Right ventricle myocardium inferior (tissue), 1 donor: ENCODE measurements around the gene MRPL17. TPM values are rescaled to one million over a fixed set of nuclear protein-coding genes. Genes with fewer than 3 reads are reported as not detected.

Experiments
- ATAC-seq: fragments of 200-7000 bp; cut with Tn5 transposase; one replicate; pipeline ENCODE4 v1.9.1; 2020; ENCODE audit warnings: mild to moderate bottlenecking, moderate library complexity
- DNase-seq: peaks from one replicate; pipeline ENCODE4 v3.0.0; 2021; ENCODE audit errors: missing footprints
- intact Hi-C: fragments of 100-400 bp; cut with DNase I; formaldehyde crosslinking; loops from one replicate; pipeline ENCODE4 v1.11.0; 2022
- total RNA-seq: library from RNA; stranded (reverse); fragmentation: NEBNext Ultra II Directional; extraction: Animal tissue kit (Norgen Biotek cat#: 25700); gene quantifications from one replicate; pipeline ENCODE4 v1.2.1, GENCODE V29; 2021
- donor health status: DM: no; HTN: yes; CAD: no; lungs with severe emphysema.

The MRPL17 gene
- total RNA-seq, 1 donor from 2014 or later, result 44.8 TPM

- no peak for DNase-seq
Observed at GRCh38 chr11:6640985-6641701, 42.0 kb downstream of the MRPL17 start.

GRCh38 chr11:6640036-6640984 lies 42.8 kb downstream of the MRPL17 start:
- ATAC-seq, result no peak
- intact Hi-C loops, result no loop called here
- no peak for DNase-seq

More at GRCh38 chr11:6640985-6641701, 42.0 kb downstream of the MRPL17 start:
- no peak for ATAC-seq
- intact Hi-C loops, result no loop called here

DNA sequence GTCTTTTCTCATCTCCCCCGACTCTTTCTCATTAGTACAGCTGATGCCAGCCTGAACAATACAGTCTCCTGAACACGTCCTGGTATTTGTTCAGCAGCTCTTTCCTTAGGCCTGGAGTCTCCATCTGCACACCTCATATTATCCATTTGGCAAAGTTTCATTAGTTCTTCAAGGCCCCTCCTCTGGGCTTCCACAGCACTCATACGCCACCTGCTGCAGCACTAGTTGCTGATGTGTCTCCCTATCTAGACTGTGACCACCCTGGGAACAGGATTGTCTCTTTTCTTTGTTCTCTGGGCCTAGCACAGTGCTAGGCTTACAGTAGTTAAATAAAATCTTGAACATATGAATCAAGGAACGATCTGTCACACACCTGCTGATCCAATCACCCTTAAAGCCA lies 44.7 kb downstream of the MRPL17 start:
- ATAC-seq, result no peak
- intact Hi-C loops, result no loop called here
- DNase-seq, result no peak

DNA sequence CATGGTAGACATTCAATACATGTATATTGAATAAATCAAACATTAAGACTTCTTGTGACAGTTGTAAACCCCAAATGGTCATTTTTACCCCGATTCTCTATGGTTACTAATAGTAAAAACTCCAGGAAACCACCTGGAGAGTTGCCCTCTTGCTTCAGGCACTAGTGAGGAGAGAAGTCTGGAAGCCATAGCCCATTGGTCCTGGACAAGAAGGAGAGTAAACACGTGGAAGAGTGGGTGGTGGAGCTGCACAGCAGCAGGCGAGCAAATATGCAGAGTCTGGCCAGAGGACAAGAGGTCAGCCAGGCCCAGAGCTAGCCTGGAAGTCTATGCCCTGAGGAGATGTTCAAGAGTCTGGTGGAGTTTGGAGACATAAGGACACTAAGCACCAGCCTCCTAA lies 45.3 kb downstream of the MRPL17 start:
- intact Hi-C loops, result no loop called here
- DNase-seq, result no peak
- ATAC-seq, result peak; percentile 67

GRCh38 chr11:6636480-6636879 lies 46.7 kb downstream of the MRPL17 start:
- intact Hi-C loops, result no loop called here

DNA sequence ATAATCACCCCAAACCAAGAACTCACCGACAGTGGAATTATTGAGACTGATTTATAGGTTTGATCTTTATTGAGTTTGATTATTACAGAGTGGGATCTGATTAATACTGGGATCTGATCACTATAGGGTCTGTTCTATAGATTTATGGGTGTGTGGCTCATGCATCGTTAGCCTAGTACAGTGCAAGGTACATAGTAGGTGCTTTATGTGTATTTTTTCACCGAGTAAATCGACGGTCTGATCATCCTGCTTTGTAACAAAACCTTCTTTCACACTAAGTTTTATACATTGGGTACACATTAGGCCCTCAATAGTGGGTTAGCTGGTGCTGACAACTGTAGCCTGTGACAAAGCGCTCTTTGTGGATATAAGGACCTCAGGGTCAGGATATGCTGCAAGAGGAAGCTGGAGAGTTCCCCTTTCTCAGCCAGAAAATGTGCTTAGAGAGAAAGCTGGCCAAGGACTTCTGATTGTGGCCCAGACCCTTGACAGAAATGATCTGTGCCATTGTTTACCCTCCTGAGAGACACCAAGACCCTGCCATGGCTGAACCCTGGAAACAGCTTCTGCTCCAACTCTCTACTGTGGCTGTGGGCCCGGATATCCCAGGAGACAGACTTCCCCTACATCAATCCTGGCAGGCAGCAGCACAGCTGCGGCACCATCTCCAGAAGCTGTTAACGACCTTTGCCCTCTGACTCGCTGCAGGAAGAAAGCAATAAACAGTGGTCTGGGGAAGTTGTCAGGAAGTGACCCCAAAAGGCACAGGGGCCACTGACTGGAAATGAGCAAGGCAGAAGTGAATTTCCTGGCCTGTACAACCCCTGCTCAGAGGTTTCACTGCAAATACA lies 47.8 kb downstream of the MRPL17 start:
- ATAC-seq (peak; percentile 82), DNase-seq (peak; percentile 88)
- intact Hi-C loops, result loop anchor here (1.0 kb wide), 1 partner anchor 15 kb away; no protein-coding TSS in a partner anchor

More at GRCh38 chr11:6636480-6636879, 46.7 kb downstream of the MRPL17 start:
- ATAC-seq (no peak), DNase-seq (no peak)

DNA sequence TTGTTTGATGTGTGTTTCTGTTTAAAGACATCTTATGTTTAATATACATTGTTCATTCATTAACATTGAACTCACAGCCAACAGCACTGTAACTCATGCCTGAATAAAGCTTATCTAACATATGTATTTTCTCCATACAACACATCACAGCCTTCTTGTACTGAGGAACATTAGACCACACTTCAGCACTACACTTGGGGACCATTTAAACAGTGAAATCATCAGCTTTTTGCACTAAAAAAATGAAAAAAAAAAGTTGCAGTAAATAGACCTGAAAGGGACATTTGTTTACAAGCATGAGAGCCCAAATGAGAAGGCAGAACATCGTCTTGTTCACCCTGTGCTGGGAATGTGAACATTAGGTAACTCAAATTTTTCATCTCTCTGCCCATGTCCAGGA lies 48.6 kb downstream of the MRPL17 start:
- ATAC-seq (no peak), DNase-seq (no peak)
- intact Hi-C loops, result no loop called here

- DNase-seq, result peak; percentile 83
- ATAC-seq, result peak; percentile 23
- intact Hi-C loops, result no loop called here
Observed at GRCh38 chr11:6633422-6634408, 49.4 kb downstream of the MRPL17 start.

DNA sequence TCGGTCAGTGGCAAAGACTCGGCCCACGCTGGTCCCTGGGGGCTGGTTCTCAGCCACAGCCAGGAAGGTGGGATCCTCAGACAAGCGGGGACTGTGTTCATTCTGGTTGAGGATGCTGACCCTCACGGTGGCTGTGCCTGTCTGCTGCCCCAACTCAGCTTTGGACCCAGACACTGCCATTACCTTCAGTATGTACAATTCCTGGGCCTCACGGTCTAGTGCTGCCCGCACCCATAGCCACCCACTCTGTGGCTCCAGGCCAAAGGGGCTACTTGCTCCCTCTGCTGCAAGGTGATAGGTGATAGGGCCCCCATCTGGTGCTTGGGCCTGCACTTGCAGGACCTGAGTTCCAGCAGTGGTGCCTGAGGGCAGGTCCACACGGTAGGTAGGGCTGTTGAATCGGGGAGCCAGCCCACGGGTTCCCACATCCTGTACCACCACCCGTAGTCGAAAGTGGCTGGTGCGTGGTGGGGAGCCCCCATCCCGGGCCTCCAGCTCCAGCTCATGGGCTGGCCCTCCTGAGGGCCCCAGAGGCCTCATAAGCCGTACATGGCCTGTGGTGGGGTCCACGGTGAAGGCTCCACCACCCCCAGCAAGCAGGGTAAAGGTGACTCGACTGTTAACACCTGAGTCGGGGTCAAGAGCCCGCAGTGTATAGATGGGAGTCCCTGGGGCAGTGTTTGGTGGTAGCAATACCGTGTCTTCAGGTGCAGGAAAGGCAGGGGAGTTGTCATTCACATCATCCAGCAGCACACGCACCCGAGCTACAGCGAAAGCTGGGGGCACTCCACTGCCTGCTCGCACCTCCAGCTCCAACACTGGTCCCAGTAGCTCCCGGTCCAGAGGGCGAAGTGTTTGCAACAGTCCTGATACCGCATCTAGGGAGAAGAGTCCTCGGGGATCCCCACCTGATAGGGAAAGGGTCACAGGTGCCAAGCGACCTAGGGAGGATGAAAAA lies 50.7 kb downstream of the MRPL17 start:
- DNase-seq, result no peak

GRCh38 chr11:6631361-6631890 lies 51.7 kb downstream of the MRPL17 start:
- ATAC-seq, result no peak
- intact Hi-C loops, result no loop called here
- no peak for DNase-seq

More for the DNA sequence above, 50.7 kb downstream of the MRPL17 start:
- no peak for ATAC-seq
- intact Hi-C loops, result no loop called here

- intact Hi-C loops, result no loop called here
- ATAC-seq (no peak), DNase-seq (no peak)
Observed at GRCh38 chr11:6630632-6631291, 52.4 kb downstream of the MRPL17 start.

Other genes starting within 250 kb of the MRPL17 start
- gene HPX, start 242.4 kb downstream of the MRPL17 start, total RNA-seq, result not detected
- 12.5 TPM for gene TRIM3, start 209.4 kb downstream of the MRPL17 start, total RNA-seq
- gene ARFIP2, start 202.0 kb downstream of the MRPL17 start, total RNA-seq, result 15.1 TPM
- 14.1 TPM for gene TIMM10B, start 201.8 kb downstream of the MRPL17 start, total RNA-seq
- 3.9 TPM for gene DNHD1, start 186.1 kb downstream of the MRPL17 start, total RNA-seq
- 22.9 TPM for gene RRP8, start 79.7 kb downstream of the MRPL17 start, total RNA-seq
- 233 TPM for gene ILK, start 79.6 kb downstream of the MRPL17 start, total RNA-seq
- gene TAF10, start 71.1 kb downstream of the MRPL17 start, total RNA-seq, result 90.9 TPM
- 81.5 TPM for gene TPP1, start 63.9 kb downstream of the MRPL17 start, total RNA-seq
- 10.7 TPM for gene DCHS1, start 27.5 kb downstream of the MRPL17 start, total RNA-seq
- gene OR2AG2, start 88.6 kb upstream of the MRPL17 start, total RNA-seq, result not detected
- not detected for gene OR2AG1, start 99.7 kb upstream of the MRPL17 start, total RNA-seq
- not detected for gene OR6A2, start 116.3 kb upstream of the MRPL17 start, total RNA-seq
- not detected for gene OR10A5, start 162.3 kb upstream of the MRPL17 start, total RNA-seq
- gene OR10A2, start 179.7 kb upstream of the MRPL17 start, total RNA-seq, result not detected
- gene OR10A4, start 193.3 kb upstream of the MRPL17 start, total RNA-seq, result not detected
- gene OR2D2, start 209.2 kb upstream of the MRPL17 start, total RNA-seq, result not detected
- gene OR2D3, start 237.7 kb upstream of the MRPL17 start, total RNA-seq, result not detected
- gene ZNF215, start 243.1 kb upstream of the MRPL17 start, total RNA-seq, result 0.60 TPM